IPS-18a (cell line): ENCODE data around the gene MRPS33.
"Not testable (repeated sequence)": the region's sequence is repeated elsewhere in the genome, so short reads cannot be mapped to it uniquely, and the experiment has no call there.

ENCODE experiments used
- H3K27ac ChIP-seq: one replicate; pipeline ENCODE4 v1.5.1; 2013; ENCODE audit warnings: low read length
- H3K27me3 ChIP-seq: one replicate; pipeline ENCODE4 v1.6.1; 2013; ENCODE audit warnings: mild to moderate bottlenecking, low read length; ENCODE audit not compliant: control insufficient read depth, insufficient read depth
- H3K36me3 ChIP-seq: one replicate; pipeline ENCODE4 v1.6.1; 2013; ENCODE audit warnings: low read depth, low read length; ENCODE audit not compliant: control insufficient read depth
- H3K4me1 ChIP-seq: one replicate; pipeline ENCODE4 v1.6.1; 2013; ENCODE audit warnings: low read depth, low read length; ENCODE audit not compliant: control insufficient read depth
- H3K4me3 ChIP-seq: one replicate; pipeline ENCODE4 v1.5.1; 2013; ENCODE audit warnings: low read length
- H3K9ac ChIP-seq: one replicate; pipeline ENCODE4 v1.6.1; 2013; ENCODE audit warnings: mild to moderate bottlenecking, low read length, moderate library complexity
- H3K9me3 ChIP-seq: one replicate; pipeline ENCODE4 v1.6.1; 2013; ENCODE audit warnings: low read depth, low read length; ENCODE audit not compliant: control insufficient read depth

MRPS33 gene

GRCh38 chr7:141014524-141015395 lies at the start of gene MRPS33:
MRPS33 (minus strand) TSS chr7:141014952; CDS start chr7:141010633, 4,319 bp downstream.
- Histone ChIP-seq H3K36me3 (peaks cover 4% of the 10 kb centered on the region), H3K27ac (peak within 1 kb of the TSS; percentile 88), H3K27me3 (peaks cover 4% of the 10 kb centered on the region)

DNA sequence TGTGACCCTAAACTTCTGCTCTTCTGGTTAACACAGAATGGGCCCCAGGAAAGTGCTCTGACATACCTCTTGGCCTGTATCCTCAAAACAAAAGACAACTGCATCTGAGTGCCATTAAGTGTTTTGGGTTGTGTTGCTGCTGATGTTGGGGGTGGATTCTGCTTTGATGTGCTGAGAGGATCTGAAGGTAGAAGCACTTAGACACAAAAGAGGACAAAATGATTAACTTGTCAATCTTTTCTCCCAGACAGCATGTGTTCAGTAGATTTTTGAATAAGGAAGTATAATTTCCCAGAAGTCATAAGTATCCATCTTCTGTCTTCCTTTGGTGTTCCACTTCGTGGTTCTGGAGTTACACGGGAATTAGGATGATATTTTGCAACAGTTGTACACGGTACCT lies 43.0 kb upstream of the MRPS33 start:
- peaks cover 4% of the 10 kb centered on the region for H3K9me3 ChIP-seq
- no peak overlapping the region for H3K9ac ChIP-seq
- no peaks in the 10 kb centered on the region for H3K36me3 ChIP-seq

More at GRCh38 chr7:141014524-141015395, at the start of gene MRPS33:
- H3K9ac ChIP-seq, result peak within 1 kb of the TSS; percentile 96
- H3K9me3 ChIP-seq, result no peaks in the 10 kb centered on the region
- peaks cover 10% of the 10 kb centered on the region for H3K4me1 ChIP-seq
- H3K4me3 ChIP-seq, result peak within 1 kb of the TSS; percentile 95

GRCh38 chr7:141055146-141055545 lies 40.4 kb upstream of the MRPS33 start:
- no peaks in the 10 kb centered on the region for H3K9me3 ChIP-seq
- H3K4me3 ChIP-seq, result no peak overlapping the region
- H3K36me3 ChIP-seq, result no peaks in the 10 kb centered on the region
- no peaks in the 10 kb centered on the region for H3K27me3 ChIP-seq
- no peak overlapping the region for H3K27ac ChIP-seq
- no peaks in the 10 kb centered on the region for H3K4me1 ChIP-seq
- no peak overlapping the region for H3K9ac ChIP-seq

More for the DNA sequence above, 43.0 kb upstream of the MRPS33 start:
- H3K27ac ChIP-seq, result no peak overlapping the region
- H3K4me3 ChIP-seq, result no peak overlapping the region
- no peaks in the 10 kb centered on the region for H3K4me1 ChIP-seq
- no peaks in the 10 kb centered on the region for H3K27me3 ChIP-seq

GRCh38 chr7:141053626-141054025 lies 38.9 kb upstream of the MRPS33 start:
- H3K9me3 ChIP-seq, result no peaks in the 10 kb centered on the region
- no peak overlapping the region for H3K9ac ChIP-seq
- H3K36me3 ChIP-seq, result no peaks in the 10 kb centered on the region
- no peaks in the 10 kb centered on the region for H3K27me3 ChIP-seq
- no peak overlapping the region for H3K27ac ChIP-seq
- H3K4me1 ChIP-seq, result no peaks in the 10 kb centered on the region
- no peak overlapping the region for H3K4me3 ChIP-seq

DNA sequence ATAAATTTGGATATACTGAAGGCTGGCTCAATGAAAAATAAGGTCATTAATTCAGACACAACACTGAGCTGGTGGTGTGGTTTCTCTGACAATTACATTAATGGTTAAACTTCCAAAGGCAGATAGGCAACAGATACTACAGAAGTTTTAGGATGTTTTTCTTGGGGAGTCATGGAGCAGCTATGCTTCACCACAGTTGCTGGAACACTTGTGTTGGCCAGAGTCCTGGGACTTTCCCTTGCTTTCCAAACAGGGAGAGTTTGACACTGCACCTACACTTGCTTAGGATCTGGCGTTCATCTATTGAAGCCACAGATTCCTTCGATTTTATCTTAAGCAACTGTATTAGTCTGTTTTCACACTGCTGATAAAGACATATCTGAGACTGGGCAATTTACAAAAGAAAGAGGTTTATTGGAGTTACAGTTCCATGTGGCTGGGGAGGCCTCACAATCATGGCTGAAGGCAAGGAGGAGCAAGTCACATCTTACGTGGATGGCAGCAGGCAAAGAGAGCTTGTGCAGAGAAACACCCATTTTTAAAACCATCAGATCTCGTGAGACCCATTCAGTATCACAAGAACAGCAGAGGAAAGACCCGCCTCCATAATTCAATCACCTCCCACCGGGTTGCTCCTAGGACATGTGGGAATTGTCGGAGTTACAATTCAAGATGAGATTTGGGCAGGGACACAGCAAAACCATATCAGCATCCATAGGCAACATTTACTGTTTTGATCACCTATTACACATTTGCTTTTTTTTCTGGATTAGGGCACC lies 31.3 kb upstream of the MRPS33 start:
- no peaks in the 10 kb centered on the region for H3K27me3 ChIP-seq
- H3K9ac ChIP-seq, result no peak overlapping the region
- H3K4me3 ChIP-seq, result no peak overlapping the region
- H3K9me3 ChIP-seq, result no peaks in the 10 kb centered on the region
- H3K36me3 ChIP-seq, result no peaks in the 10 kb centered on the region
- no peaks in the 10 kb centered on the region for H3K4me1 ChIP-seq
- H3K27ac ChIP-seq, result no peak overlapping the region

- no peaks in the 10 kb centered on the region for H3K27me3 ChIP-seq
- no peaks in the 10 kb centered on the region for H3K36me3 ChIP-seq
- H3K9ac ChIP-seq, result no peak overlapping the region
- no peaks in the 10 kb centered on the region for H3K9me3 ChIP-seq
- H3K4me1 ChIP-seq, result no peaks in the 10 kb centered on the region
- H3K4me3 ChIP-seq, result no peak overlapping the region
- H3K27ac ChIP-seq, result no peak overlapping the region
These were observed 30.5 kb upstream of the MRPS33 start for GRCh38 chr7:141045126-141045841.

DNA sequence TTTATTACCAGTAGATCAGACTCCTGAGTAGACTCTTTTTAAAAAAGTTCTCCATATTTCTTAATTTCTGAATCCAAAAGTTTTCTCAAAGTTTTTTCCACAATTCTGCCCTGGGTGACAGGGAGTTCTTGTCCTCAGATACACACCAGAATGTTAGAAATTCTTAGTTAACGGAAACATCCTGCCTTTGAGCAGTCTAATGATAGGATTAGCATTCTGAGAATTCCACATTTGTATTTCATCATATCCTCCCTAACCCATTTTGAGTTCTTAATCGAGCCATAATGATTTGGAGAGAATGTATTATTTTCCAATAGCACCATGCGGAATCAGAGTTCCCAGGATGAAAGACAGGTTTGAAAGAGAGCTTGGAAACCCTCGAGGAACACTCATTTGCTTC lies 28.9 kb upstream of the MRPS33 start:
- Histone ChIP-seq H3K4me3 (no peak overlapping the region), H3K27ac (no peak overlapping the region), H3K9me3 (no peaks in the 10 kb centered on the region), H3K36me3 (no peaks in the 10 kb centered on the region), H3K27me3 (no peaks in the 10 kb centered on the region), H3K9ac (no peak overlapping the region), H3K4me1 (no peaks in the 10 kb centered on the region)

DNA sequence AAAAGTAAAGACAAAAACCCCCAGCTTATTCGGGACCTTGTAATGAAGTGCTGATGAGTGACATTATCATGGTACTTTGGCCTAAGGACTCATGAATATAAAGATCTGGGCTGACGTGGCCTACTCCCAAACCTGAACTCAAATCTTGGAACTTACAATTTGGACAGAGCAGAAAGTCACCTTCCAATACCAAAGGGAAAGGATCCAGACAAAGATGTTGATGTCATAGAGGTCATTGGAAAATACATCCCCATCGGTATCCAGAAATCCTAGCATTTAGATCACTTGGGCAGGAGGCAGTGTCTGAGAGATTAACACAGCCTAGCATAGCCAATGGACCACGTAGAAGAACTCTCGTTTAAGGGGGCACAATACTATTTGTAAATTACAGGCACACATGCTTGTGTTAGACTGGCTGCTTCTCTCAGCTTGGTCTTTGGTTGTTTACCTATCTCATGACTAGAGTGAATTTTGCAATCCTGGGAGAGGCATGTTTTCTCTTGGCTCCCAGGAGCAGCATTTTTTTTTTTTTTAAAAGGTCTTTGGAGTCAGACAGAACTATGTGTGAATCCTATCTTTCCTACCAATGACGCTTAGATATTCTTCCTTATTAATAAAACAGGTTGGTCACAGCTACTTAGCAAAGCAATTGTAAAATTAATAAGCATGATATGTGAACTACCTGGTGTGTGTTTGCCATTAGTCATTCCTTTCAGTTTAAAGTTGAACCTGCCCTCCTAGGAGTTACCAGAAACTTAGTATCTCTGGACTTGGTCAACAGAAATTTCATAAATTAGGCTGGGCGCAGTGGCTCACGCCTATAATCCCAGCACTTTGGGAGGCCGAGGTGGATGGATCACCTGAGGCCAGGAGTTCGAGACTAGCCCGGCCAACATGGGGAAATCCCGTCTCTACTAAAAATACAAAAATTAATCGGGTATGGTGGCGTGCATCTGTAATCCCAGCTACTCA lies 27.8 kb upstream of the MRPS33 start:
- H3K9me3 ChIP-seq, result no peaks in the 10 kb centered on the region
- H3K4me1 ChIP-seq, result no peaks in the 10 kb centered on the region
- no peaks in the 10 kb centered on the region for H3K27me3 ChIP-seq
- no peaks in the 10 kb centered on the region for H3K36me3 ChIP-seq
- no peak overlapping the region for H3K27ac ChIP-seq
- H3K4me3 ChIP-seq, result no peak overlapping the region
- H3K9ac ChIP-seq, result no peak overlapping the region

DNA sequence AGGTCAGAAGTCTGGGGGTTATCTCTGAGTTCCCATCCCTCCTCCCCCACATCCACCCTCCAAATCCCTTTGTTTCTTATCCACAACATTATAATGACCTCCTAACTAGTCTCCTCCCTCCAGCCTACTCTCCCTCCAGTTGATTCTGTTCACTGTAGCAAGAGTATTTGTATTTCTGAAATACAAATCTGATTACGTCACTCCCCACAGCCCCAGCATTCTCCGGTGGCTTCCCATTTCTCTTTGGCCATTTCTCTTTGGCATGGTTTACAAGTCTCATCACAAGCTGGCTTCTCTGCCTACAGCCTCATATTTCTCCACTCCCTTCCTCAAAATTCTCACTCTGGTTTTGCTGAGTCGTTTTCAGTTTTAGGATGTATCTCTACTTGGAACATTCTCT lies 24.6 kb upstream of the MRPS33 start:
- no peaks in the 10 kb centered on the region for H3K9me3 ChIP-seq
- no peak overlapping the region for H3K9ac ChIP-seq
- no peak overlapping the region for H3K4me3 ChIP-seq
- no peaks in the 10 kb centered on the region for H3K4me1 ChIP-seq
- no peaks in the 10 kb centered on the region for H3K36me3 ChIP-seq
- H3K27me3 ChIP-seq, result no peaks in the 10 kb centered on the region
- no peak overlapping the region for H3K27ac ChIP-seq

GRCh38 chr7:141038100-141038499 lies 23.3 kb upstream of the MRPS33 start:
- H3K9me3 ChIP-seq, H3K4me3 ChIP-seq, H3K36me3 ChIP-seq, H3K27ac ChIP-seq, H3K4me1 ChIP-seq, H3K9ac ChIP-seq, H3K27me3 ChIP-seq: not testable (repeated sequence)
